Measurements from ENCODE around the gene HIVEP3.
A peak's percentile ranks its signal among the peaks of the same experiment; 100 is the strongest.

The HIVEP3 gene

GRCh38 chr1:41507110-41507720 lies 411.5 kb downstream of the HIVEP3 start:
- no peak for DNase-seq

GRCh38 chr1:41504114-41505035 lies 414.3 kb downstream of the HIVEP3 start:
- no peak for DNase-seq

- no peak for DNase-seq
Measured at GRCh38 chr1:41503538-41504113, 415.1 kb downstream of the HIVEP3 start.

- no peak for DNase-seq
Measured at GRCh38 chr1:41502912-41503311, 415.8 kb downstream of the HIVEP3 start.

GRCh38 chr1:41501581-41501980 lies 417.1 kb downstream of the HIVEP3 start:
- no peak for DNase-seq

- DNase-seq, result no peak
Measured at GRCh38 chr1:41500781-41501518, 417.8 kb downstream of the HIVEP3 start.

GRCh38 chr1:41500378-41500777 lies 418.3 kb downstream of the HIVEP3 start:
- DNase-seq, result no peak

- no peak for DNase-seq
Measured at GRCh38 chr1:41499591-41499990, 419.1 kb downstream of the HIVEP3 start.

GRCh38 chr1:41498804-41499203 lies 419.9 kb downstream of the HIVEP3 start:
- no peak for DNase-seq

- no peak for DNase-seq
Measured at GRCh38 chr1:41498391-41498790, 420.3 kb downstream of the HIVEP3 start.

- DNase-seq, result no peak
Measured at GRCh38 chr1:41497461-41498030, 421.2 kb downstream of the HIVEP3 start.

GRCh38 chr1:41497056-41497440 lies 421.7 kb downstream of the HIVEP3 start:
- no peak for DNase-seq

- peak; percentile 73 for DNase-seq
Measured at GRCh38 chr1:41496080-41497055, 422.4 kb downstream of the HIVEP3 start.

GRCh38 chr1:41495210-41495948 lies 423.3 kb downstream of the HIVEP3 start:
- DNase-seq, result peak; percentile 52

- no peak for DNase-seq
Measured at GRCh38 chr1:41494351-41495209, 424.1 kb downstream of the HIVEP3 start.

GRCh38 chr1:41493626-41494350 lies 424.9 kb downstream of the HIVEP3 start:
- DNase-seq, result no peak

- peak; percentile 65 for DNase-seq
Measured at GRCh38 chr1:41493117-41493536, 425.6 kb downstream of the HIVEP3 start.

- DNase-seq, result peak; percentile 77
Measured at GRCh38 chr1:41492341-41492848, 426.3 kb downstream of the HIVEP3 start.

- no peak for DNase-seq
Measured at GRCh38 chr1:41490911-41491310, 427.8 kb downstream of the HIVEP3 start.
